Measurements from ENCODE around the gene MXD3.
"Not testable (repeated sequence)": the region's sequence is repeated elsewhere in the genome, so short reads cannot be mapped to it uniquely, and the experiment has no call there.

Gene MXD3, protein sequence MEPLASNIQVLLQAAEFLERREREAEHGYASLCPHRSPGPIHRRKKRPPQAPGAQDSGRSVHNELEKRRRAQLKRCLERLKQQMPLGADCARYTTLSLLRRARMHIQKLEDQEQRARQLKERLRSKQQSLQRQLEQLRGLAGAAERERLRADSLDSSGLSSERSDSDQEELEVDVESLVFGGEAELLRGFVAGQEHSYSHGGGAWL

DNA sequence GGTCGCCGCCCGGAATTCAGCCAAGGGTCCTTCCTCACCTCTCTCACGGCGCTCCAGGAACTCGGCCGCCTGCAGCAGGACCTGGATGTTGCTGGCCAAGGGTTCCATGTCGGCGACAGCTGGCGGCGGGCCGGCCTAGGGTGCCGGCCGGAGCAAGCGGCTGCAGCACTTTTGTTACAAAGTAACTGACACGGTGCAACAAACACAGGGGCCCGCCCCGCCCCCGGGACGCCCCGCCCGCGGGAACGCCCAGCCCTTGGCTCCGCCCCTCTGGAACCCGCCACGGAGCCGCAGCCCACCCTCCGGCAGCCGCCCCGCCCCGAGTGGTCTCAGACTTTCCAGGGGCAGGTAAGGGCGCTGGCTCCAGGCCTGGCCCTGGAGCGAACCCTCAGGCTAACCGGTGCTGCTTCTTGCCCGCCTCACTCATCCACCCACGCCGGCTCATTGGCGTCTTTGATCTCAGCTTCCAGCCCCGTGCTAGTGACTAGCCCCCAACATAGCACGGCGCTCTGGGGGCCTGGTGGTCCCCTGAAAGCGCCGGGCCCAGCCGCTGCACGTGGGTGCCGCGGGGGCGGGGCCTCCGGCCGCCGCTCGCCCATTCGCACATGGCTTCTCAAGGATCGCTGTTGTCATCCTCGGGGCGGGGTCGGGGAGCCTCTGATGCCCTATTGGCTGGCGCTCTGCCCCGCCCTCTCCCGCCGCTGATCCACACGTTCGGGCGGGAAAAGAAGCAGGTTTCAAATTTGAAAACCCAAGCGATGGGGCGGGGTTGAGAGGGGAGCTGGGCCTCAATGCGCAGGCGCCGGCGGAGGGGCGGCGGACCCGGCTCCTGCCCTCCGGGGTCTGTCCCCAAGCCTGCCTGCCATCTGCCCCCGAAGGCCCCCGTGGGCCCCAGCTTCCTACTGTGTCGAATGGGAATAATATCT, at the start of gene MXD3:
TSS of gene MXD3 (minus strand) at position 176 of the 926 bp plus-strand sequence. CDS start at position 108, 68 bp downstream.
- peak; percentile 99 for DNase-seq

DNA sequence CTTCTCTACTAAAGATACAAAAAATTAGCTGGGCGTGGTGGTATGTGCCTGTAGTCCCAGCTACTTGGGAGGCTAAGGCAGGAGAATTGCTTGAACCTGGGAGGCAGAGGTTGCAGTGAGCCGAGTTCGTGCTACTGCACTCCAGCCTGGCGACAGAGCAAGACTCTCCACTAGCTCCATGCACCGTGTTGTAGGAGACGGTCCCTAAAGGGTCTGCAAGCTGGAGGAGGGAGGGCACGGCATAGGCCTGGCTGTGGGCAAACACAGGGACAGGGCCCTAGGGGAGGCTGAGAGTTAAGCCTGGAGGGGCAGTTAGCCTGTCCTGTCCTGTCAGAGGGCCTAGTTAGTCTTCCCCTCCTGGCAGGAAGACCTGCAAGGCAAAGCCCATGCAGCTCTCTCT, 49.0 kb upstream of the MXD3 start:
- DNase-seq: not testable (repeated sequence)

DNA sequence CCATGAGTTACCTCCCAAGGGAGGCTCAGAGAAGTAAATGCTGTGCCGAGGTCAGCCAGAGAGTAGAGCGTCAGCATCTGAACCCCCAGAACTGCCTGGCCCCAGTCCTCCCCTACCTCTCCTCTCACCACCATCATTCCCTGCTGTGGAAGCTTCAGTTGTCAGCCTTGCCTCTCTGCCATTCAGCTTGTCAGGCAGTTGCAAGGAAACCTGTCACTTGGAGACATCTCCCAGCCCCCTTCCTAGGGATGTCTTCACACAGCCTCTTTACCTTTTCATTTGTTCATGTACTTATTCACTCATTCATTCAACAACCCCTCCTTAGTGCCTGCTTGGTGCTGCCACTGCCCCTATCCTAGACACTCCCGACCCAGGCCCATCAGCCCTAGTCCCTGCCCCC, 48.2 kb upstream of the MXD3 start:
- DNase-seq: no peak

DNA sequence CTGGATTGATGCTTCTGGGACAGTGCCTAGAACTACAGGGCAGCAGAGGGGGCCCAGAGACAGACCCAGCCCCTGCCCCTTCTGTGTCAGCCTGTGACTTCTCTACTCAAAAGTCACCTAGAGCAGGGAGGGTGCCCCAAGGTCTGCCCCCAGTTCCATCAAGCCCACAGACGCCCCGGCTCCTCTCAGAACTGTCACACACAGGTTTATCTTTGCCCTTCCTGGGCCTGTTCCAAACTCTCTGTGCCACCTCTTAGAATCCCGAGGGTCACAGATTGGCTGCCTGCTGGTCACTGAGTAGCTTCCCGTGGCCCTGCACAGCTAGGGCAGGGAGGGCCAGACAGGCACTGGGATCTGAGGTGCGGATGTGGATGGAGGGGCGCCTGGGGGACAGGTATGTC, 47.8 kb upstream of the MXD3 start:
- no peak for DNase-seq

DNA sequence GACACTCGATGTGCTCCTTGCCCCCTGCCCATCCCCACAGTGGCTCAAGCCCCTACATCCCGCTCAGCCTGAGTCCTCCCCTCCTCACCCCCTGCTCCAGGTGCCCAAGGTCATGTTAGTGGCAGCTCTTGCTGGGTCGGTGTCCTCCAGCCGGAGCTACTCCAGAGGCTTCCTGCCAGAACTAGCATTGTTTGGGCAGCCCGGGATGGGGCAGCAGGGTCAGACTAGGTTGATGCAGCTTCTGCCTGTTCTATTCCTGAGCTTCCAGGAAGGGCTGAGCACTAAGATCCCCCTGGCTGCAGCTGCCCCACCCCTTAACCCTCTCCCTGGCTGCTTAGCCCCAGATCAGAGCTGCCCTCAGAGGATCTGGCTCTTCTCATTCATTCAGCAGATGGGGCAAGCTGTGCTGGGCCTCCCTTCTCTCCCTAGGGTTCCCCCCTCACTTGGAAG, 46.7 kb upstream of the MXD3 start:
- no peak for DNase-seq

DNA sequence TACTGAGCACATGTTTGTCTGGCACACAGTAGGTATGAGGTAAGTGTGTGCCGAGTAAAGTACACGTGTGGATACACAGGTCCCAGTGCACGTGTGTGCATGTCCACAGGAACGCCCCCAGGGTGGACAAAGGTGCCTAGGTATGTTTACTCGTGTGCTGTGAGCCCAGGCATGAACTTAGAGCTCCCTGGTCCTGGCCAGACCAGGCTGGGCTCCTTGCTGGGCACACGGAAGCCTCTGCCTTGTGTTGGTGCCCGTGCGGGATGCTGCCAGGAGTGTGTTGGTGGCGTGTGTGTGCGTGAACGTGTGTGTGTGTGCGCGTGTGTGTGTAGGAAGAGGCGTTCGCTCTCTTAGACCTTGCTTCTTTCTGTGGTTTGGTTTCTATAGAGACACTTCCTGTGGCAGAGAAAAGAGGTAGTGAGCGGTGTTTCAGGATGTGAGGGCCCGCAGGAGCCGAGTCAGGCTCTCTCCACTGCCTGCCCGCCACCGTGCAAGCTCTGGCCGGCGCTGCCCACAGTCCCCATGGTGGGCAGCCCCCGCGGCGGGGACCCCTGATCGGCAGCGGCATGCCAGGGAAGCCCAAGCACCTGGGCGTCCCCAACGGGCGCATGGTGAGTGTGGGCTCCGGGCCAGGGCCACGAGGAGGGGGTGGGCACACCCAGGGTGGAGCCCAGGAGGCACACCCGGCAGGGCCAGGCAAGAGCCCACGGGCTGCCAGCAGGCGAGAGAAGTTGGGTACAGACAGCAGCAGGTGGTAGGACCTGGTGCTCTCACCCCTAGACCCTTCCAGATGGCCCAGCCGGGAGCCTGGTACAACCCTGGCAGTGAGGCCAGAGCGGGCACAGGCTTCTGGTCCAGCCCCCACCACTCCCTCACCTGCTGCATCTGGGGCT, 46.0 kb upstream of the MXD3 start, which contains the start of gene RGS14:
TSS of gene RGS14 (plus strand) at position 466 of the 893 bp plus-strand sequence. CDS start at position 567, 101 bp downstream.
- peak; percentile 79 for DNase-seq

DNA sequence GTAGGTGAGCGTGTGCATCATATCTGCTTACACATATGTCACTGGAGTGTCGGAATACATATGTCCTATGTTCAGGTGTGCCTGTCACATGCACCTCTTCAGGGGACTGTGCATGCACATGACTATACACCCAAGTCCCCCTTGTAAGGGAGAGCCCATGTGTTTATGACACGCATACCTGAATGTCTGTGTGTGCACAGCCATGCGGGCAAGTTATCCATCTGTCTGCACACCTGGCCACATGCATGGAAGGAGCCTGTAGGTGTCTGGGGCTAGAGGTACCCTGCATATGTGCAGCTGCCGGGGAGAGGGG, 45.4 kb upstream of the MXD3 start:
- peak; percentile 55 for DNase-seq

DNA sequence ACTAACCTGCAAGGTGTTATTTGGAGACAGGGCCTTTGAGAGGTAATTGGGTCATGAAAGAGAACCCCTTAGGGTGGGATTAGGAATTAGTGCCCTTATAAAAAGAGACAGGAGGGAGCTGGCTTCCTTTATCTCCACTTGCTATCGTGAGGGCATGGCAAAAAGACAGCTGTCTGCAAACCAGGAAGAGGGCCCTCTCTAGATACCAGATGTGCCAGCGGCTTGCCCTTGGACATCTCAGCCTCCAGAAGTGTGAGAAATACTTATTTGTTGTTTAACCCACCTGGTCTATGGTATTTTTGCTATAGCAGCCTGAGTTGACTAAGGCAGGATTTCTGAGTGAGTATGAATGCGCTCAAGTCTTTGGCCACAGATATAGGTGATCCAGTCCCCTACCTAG, 45.0 kb upstream of the MXD3 start:
- no peak for DNase-seq

DNA sequence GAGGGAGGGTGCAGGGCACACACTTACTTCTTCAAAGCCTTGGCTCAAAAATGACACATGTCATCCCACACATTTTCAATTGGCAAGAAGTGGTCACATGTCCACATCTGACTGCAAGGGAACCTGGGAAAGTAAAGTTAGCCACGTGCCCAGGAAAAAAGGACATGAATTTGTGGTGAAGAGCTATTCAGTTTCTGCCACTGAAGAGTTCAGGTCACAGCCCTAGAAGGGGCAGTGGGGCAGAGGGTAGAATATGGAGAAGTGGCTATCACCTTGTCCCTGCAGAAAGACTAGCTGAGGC, 44.1 kb upstream of the MXD3 start:
- no peak for DNase-seq

DNA sequence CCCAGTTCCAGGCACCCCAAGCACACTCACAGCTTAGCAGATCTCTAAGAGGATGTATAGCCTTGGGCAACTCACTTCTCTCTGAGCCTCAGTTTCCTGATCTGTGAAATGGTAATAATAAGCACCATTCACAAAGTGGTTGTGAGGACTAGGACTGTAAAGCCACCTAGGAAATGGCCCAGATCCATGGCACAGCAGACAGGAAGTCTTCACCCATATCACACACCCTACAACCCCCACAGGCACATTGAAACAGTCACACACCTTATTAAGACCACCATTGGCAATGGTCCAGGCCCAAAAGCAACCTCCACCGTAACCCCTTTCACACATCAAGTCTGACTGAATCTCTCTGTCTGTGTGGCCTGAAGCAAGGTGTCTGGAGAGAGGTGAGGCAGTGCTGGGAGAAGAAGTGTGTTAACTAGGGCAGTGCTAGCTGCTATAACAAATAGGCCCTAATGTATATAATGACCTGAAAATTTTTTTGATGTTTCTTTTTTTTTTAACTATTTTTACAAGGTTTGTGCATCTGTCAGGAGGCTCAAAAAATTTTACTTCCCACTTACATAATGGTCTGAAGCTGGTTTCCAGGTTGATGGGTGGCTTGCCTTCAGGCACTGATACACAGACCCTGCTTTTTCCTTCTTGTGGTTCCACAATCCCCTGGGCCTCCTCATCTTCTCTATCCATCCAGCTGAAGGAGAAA, 43.6 kb upstream of the MXD3 start:
- no peak for DNase-seq

DNA sequence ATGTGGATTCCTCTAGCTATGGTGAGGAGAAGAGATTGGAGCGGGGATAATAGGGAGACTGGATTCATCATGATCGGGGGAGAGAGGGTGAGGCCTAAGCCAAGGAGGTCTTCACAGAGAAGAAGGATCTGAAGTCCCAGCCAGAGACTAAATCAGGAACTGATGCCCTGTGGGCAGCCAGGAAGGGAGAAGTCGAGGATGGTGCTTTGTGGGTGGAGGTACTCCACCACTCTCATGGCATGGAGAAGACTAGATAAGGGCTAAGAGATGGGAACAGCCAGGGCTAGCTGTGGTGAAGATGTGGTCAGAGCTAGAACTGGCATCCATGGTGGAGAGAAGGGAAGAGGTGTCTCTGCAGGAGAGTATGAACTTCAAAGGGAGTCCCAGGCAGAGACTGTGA, 43.0 kb upstream of the MXD3 start:
- no peak for DNase-seq

DNA sequence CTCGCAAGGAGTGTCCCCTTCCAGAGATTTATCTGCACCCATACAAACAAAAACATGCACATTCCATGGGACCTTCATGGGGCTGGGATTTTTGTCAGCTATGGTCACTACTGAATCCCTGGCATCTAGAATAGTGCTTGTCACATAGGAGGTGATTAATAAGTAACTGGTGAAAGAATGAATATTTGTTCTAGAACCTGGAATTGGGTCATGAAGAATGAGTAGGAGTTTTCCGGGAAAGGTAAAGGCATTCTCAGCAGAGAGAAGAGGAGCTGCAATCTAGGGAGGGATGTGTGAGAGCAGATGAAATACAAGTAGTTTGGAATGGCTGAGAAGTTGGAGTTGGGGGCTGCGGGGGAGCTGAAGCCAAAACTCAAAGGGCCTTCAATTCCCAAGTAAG, 42.6 kb upstream of the MXD3 start:
- DNase-seq: no peak

DNA sequence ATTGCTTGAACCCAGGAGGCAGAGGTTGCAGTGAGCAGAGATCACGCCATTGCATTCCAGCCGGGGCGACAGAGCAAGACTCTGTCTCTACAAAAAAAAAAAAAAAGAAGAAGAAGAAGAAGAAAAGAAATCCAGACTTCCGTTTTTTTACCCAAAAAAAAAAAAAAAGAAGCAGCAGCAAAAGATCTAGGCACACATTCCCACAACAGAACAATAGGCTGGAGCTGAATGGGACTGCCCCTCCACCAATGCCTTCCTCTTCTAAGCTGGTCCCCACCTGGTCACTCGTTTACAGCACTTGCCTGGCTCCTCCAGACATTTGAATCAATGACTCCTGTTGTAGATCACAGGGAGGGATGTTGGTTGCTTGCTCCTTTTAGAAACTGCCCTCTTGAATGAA, 41.4 kb upstream of the MXD3 start:
- DNase-seq: no peak

DNA sequence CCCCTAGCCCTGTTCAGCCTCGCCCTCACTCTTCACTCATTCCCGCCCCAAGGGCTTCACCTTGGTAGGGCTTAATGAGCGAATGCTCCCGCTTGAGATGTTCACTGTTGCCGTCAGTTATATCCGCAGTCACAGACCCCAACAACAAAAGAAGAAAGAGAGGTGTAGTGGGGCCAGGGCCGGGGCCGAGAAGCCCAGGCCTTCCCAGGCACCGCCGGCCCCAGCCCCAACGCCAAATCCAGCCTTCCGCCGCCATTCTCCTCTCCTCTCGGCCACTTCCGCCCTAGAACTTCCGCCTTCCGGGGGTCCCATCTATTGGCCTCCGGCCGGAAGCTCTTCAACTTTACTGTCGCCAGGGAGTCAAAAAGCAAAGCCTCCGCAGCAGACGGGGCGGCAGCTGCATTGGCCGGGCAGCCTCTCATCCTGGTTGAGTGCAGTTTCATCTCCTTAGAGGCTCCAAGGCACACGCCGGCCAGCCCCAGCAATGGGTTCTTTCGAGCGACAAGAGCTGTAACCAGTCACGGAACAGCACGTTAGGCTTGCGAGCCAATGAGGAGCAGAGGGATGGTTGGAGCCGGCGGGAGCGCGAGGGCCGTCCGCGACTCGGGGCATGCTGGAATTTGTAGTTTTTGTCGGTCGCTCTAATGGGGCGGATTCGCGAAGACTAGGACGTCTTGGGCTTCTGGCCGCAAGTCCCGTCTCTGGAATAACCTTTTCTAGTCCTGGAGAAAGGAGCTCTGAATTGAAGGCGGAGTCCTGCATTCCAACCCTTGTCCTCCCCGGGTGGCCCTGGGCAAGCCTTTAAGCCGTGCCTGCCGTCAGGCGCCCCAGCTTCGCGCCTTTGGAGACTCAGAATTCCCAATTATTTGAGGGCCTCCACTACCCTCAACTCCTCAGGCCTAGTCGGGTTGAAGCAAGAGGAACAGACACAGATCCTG, 40.0 kb upstream of the MXD3 start, which contains the start of gene LMAN2:
TSS of gene LMAN2 (minus strand) at position 277 of the 938 bp plus-strand sequence. CDS start at position 256, 21 bp downstream.
- DNase-seq: peak; percentile 98

DNA sequence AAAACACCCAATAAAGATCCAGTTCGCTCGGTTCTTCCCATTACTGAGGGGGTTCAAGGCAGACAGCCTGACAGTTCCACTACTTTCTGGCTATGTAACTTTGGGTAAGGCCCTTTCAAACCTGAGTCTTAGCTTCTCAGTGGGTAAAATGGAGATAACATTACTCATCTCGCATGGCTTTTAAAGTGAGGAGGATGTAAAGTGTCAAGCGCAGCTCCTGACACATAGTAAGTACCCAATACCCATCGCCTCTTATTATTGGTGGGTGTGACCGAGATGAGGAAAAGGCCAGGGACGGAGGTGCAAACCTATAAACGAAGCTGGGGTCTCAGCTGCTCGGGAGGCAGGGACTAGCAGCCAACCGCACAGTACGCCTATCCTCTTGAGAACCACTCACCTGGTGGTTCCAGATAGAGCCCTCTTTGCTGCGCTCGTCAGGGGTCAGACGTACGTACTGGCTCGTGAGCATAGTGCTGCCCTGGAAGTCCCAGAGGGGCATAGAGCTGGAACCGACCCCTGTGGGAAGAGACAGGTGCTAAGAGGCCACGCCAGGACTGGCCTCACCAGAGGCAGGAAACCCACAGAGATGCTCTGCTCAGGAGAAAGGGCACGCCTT, 39.2 kb upstream of the MXD3 start:
- peak; percentile 49 for DNase-seq

DNA sequence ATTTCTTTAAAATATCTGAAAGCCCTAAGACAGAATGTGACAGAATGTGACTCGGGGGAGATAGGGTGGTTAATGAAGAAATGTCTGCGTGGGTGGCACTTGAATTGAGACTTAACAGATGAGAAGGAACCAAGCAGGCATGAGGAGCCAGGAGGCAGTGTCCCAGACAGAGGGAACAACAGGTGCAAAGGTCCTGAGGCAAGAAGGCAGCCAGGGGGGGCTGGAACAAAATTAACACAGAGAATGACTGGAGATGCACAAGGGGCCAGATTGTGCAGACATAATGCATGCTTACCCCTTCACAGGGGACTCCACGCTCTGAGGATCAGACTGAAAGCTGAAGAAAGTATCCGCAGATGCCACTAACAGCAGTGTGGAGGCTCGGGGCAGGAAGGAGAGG, 38.1 kb upstream of the MXD3 start:
- DNase-seq: no peak

DNA sequence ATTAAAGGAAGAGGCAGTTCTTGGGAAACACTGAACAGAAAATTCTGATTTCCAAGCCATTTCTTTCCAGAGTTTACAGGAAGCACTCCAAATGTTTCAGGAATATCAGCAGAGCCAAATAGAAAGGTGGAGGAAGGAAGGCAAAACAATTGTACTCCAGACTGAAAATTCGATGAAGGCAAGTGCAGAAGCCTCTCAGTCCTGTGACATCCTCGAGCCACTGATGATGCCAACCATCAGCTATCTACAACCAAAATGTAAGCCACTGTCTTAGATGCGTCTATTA, 37.6 kb upstream of the MXD3 start:
- DNase-seq: no peak

DNA sequence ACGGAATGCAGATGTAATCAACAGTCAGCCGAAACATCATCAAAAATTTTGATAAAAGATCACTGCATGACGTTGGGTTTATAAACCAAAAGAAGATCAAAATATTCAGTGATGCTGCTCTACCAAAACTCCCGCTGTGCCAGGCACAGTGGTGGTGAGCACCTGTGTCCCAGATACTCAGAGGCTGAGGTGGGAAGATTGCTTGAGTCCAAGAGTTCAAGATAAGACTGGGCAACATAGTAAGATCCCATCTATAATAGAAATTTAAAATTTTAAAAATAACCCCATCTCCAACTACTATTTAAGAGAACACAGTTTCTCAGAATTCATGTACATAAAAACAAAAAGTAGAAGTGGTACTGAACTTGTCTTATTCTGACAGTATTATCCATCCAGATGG, 36.0 kb upstream of the MXD3 start:
- DNase-seq: no peak

DNA sequence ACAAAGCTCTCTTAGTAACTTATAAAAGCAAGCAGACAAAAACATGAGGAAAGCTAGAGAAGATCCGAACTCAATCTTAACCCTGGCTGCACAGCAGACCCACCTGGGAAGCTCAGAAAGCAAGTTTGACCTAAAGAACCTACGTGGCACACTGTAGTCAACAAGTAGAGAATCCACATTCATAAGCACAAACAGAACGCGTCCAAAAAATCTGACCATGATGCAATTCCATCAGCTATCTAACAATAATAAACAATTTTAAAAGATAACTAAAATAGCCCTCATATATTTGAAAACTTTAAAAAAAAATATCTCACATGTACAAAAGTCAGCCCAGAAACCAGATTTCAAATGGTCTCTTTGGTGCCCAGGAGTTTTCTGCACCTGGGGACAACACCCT, 35.1 kb upstream of the MXD3 start:
- no peak for DNase-seq

DNA sequence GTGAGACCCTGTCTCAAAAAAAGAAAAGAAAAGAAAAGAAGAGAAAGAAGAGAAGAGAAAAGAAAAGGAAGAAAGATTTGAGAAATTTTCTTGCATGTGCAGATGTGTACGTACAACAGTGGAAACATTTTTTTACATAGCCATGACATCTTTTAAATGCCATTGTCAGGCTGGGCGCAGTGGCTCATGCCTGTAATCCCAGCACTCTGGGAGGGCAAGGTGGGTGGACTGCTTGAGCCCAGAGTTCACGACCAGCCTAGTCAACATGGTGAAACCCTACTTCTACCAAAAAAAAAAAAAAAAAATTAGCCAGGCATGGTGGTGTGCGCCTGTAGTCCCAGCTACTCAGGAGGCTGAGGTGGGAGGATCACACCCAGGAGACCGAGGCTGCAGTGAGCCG, 33.2 kb upstream of the MXD3 start:
- DNase-seq: no peak

DNA sequence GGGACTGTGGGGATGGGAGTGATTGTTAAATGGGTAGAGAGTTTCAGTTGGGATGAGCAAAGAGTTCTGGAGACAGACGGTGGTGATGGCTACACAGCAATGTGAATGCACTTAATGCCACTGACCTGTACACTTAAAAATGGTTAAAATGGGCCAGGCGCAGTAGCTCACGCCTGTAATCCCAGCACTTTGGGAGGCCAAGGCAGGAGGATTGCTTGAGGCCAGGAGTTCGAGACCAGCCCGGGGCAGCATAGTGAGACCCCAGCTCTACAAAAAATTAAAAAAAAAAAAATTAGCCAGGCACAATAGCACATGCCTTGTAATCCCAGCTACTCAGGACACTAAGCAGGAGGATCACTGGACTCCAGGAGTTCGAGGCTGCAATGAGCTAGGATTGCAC, 32.1 kb upstream of the MXD3 start:
- no peak for DNase-seq

Measured in NCI-H69 (cell line).